H9 (cell line): Measurements from ENCODE around the gene OARD1. TPM values are rescaled to one million over a fixed set of nuclear protein-coding genes. Genes with fewer than 3 reads are reported as not detected.
A peak's percentile ranks its signal among the peaks of the same experiment; 100 is the strongest.

Source experiments
- DNase-seq: peaks from one replicate; pipeline ENCODE4 v3.0.0-alpha.2; 2017
- H2AFZ ChIP-seq: one replicate; pipeline ENCODE4 v1.6.1; 2013; ENCODE audit warnings: mild to moderate bottlenecking, low read length, control low read depth, moderate library complexity
- H2AK5ac ChIP-seq: 2 replicates; pipeline ENCODE4 v1.6.1; 2013; ENCODE audit warnings: low read length, control low read depth, mixed read lengths; ENCODE audit not compliant: insufficient read length
- H2BK120ac ChIP-seq: one replicate; pipeline ENCODE4 v1.6.1; 2013; ENCODE audit warnings: low read depth, mild to moderate bottlenecking, low read length, control low read depth, inconsistent platforms; ENCODE audit not compliant: poor library complexity, severe bottlenecking
- H2BK12ac ChIP-seq: 2 replicates; pipeline ENCODE4 v1.6.1; 2013; ENCODE audit warnings: low read length, control low read depth, mixed read lengths, low read depth; ENCODE audit not compliant: insufficient read length
- H2BK15ac ChIP-seq: 2 replicates; pipeline ENCODE4 v1.6.1; 2013; ENCODE audit warnings: low read depth, low read length, control low read depth
- H2BK20ac ChIP-seq: one replicate; pipeline ENCODE4 v1.6.1; 2013; ENCODE audit warnings: low read depth, mild to moderate bottlenecking, low read length, control low read depth, inconsistent platforms; ENCODE audit not compliant: poor library complexity, severe bottlenecking
- H2BK5ac ChIP-seq: 2 replicates; pipeline ENCODE4 v1.6.1; 2013; ENCODE audit warnings: low read length, control low read depth, mixed read lengths; ENCODE audit not compliant: insufficient read length
- H3K14ac ChIP-seq: 2 replicates; pipeline ENCODE4 v1.6.1; 2013; ENCODE audit warnings: low read length, control low read depth; ENCODE audit not compliant: insufficient read depth
- H3K18ac ChIP-seq: 2 replicates; pipeline ENCODE4 v1.6.1; 2013; ENCODE audit warnings: low read depth, mild to moderate bottlenecking, mixed read lengths, low read length, control low read depth; ENCODE audit not compliant: insufficient read length
- H3K23ac ChIP-seq: 2 replicates; pipeline ENCODE4 v1.6.1; 2013; ENCODE audit warnings: low read length, control low read depth, mixed read lengths, low read depth; ENCODE audit not compliant: insufficient read length
- H3K23me2 ChIP-seq: 2 replicates; pipeline ENCODE4 v1.6.1; 2013; ENCODE audit warnings: low read depth, mild to moderate bottlenecking, mixed read lengths, low read length, control low read depth; ENCODE audit not compliant: insufficient read length, poor library complexity, severe bottlenecking
- H3K27ac ChIP-seq: 2 replicates; pipeline ENCODE4 v1.5.1; 2013; ENCODE audit warnings: low read length, control low read depth, mixed read lengths, low read depth; ENCODE audit not compliant: insufficient read length
- H3K27me3 ChIP-seq: 2 replicates; pipeline ENCODE4 v1.6.1; 2013; ENCODE audit warnings: low read length, control low read depth, inconsistent platforms; ENCODE audit not compliant: insufficient read depth
- H3K4ac ChIP-seq: 2 replicates; pipeline ENCODE4 v1.6.1; 2013; ENCODE audit warnings: low read depth, mild to moderate bottlenecking, control low read depth, inconsistent platforms, low read length, moderate library complexity
- H3K4me1 ChIP-seq: 2 replicates; pipeline ENCODE4 v1.6.1; 2013; ENCODE audit warnings: low read length, control low read depth, inconsistent platforms; ENCODE audit not compliant: insufficient read depth
- H3K4me2 ChIP-seq: 2 replicates; pipeline ENCODE4 v1.6.1; 2013; ENCODE audit warnings: low read length, control low read depth, mixed read lengths; ENCODE audit not compliant: insufficient read length, insufficient read depth
- H3K56ac ChIP-seq: 2 replicates; pipeline ENCODE4 v1.6.1; 2013; ENCODE audit warnings: low read depth, mild to moderate bottlenecking, mixed read lengths, low read length, control low read depth; ENCODE audit not compliant: insufficient read length
- H3K79me1 ChIP-seq: 2 replicates; pipeline ENCODE4 v1.6.1; 2013; ENCODE audit warnings: low read depth, mild to moderate bottlenecking, moderate library complexity, low read length, control low read depth, inconsistent platforms; ENCODE audit not compliant: insufficient read depth, poor library complexity, severe bottlenecking
- H3K79me2 ChIP-seq: 2 replicates; pipeline ENCODE4 v1.6.1; 2013; ENCODE audit warnings: low read length, control low read depth, inconsistent platforms; ENCODE audit not compliant: insufficient read depth
- H3K9ac ChIP-seq: 2 replicates; pipeline ENCODE4 v1.6.1; 2013; ENCODE audit warnings: low read length, control low read depth, mixed read lengths; ENCODE audit not compliant: insufficient read length; ENCODE audit errors: extremely low read depth
- H3K9me3 ChIP-seq: one replicate; pipeline ENCODE4 v1.6.1; 2013; ENCODE audit warnings: low read depth, low read length, inconsistent platforms; ENCODE audit not compliant: control insufficient read depth
- H3T11ph ChIP-seq: one replicate; pipeline ENCODE4 v1.6.1; 2013; ENCODE audit warnings: mild to moderate bottlenecking, low read length, control low read depth, inconsistent platforms
- H4K20me1 ChIP-seq: one replicate; pipeline ENCODE4 v1.6.1; 2013; ENCODE audit not compliant: control insufficient read depth, insufficient read length, insufficient read depth
- H4K5ac ChIP-seq: 2 replicates; pipeline ENCODE4 v1.6.1; 2013; ENCODE audit warnings: low read depth, mild to moderate bottlenecking, mixed read lengths, low read length, control low read depth; ENCODE audit not compliant: insufficient read length
- H4K8ac ChIP-seq: replicated peaks from 2 replicates; pipeline ENCODE4 v1.6.1; 2013; ENCODE audit warnings: low read length, control low read depth, mixed read lengths, low read depth; ENCODE audit not compliant: insufficient read length
- H4K91ac ChIP-seq: 2 replicates; pipeline ENCODE4 v1.6.1; 2013; ENCODE audit warnings: low read depth, mild to moderate bottlenecking, moderate library complexity, mixed read lengths, low read length, control low read depth; ENCODE audit not compliant: insufficient read length
- H3K27ac Mint-ChIP-seq, 3 experiments: 2 replicates in 2 of 3; 3 replicates in 1 of 3; pipeline ENCODE4 v1.8.0; 2020 to 2021; ENCODE audit warnings: mixed read lengths in 3 of 3, mild to moderate bottlenecking in 1 of 3, moderate library complexity in 1 of 3
- H3K27me3 Mint-ChIP-seq: 2 replicates; pipeline ENCODE4 v1.8.0; 2021; ENCODE audit warnings: low read depth, mild to moderate bottlenecking, moderate library complexity, mixed read lengths
- H3K36me3 Mint-ChIP-seq, 3 experiments: 2 replicates in 2 of 3; 3 replicates in 1 of 3; pipeline ENCODE4 v1.8.0; 2020 to 2021; ENCODE audit warnings: low read depth in 3 of 3, mixed read lengths in 3 of 3; ENCODE audit not compliant: insufficient read depth in 1 of 3
- H3K4me1 Mint-ChIP-seq, 2 experiments: 2 replicates each; pipeline ENCODE4 v1.8.0; 2020; ENCODE audit warnings: mixed read lengths in 2 of 2
- H3K4me3 Mint-ChIP-seq, 2 experiments: 2 replicates in 1 of 2; 3 replicates in 1 of 2; pipeline ENCODE4 v1.8.0; 2020 to 2021; ENCODE audit warnings: mild to moderate bottlenecking in 2 of 2, mixed read lengths in 2 of 2, moderate library complexity in 1 of 2
- H3K9me3 Mint-ChIP-seq, 2 experiments: 2 replicates in 1 of 2; 3 replicates in 1 of 2; pipeline ENCODE4 v1.8.0; 2020; ENCODE audit warnings: mild to moderate bottlenecking in 2 of 2, mixed read lengths in 2 of 2, moderate library complexity in 1 of 2
- CTCF ChIP-seq: fragments of 200-600 bp; sonication (generic); conservative IDR thresholded peaks from 3 replicates; pipeline ENCODE4 v1.8.0; 2021; ENCODE audit warnings: antibody characterized with exemption, mild to moderate bottlenecking
- WGBS: extraction: QIAGEN DNeasy Blood & Tissue Kit; methylation state at CpG from one replicate; pipeline ENCODE4 v1.1.7; 2013; ENCODE audit warnings: missing lambda C conversion rate, low lambda C conversion rate, mixed read lengths; ENCODE audit not compliant: insufficient read length; ENCODE audit errors: extremely low coverage; 5-methylcytosine and 5-hydroxymethylcytosine counted together
- total RNA-seq: library from RNA; stranded (reverse); gene quantifications from 2 replicates; pipeline ENCODE4 v1.2.1, GENCODE V29; 2021

OARD1 gene
- total RNA-seq, 1 experiment from 2014 or later, result 36.6 TPM

- Histone ChIP-seq H2BK120ac (no peak overlapping the region), H3K4me2 (no peak overlapping the region), H3K9me3 (no peaks in the 10 kb centered on the region), H3K27ac (no peak overlapping the region), H2BK15ac (no peak overlapping the region), H3K56ac (no peak overlapping the region), H3K79me1 (no peaks in the 10 kb centered on the region), H3K14ac (no peak overlapping the region), H3K23ac (no peak overlapping the region), H4K8ac (no peak overlapping the region), H3K27me3 (no peaks in the 10 kb centered on the region), H2AK5ac (no peak overlapping the region), H3K4me1 (0 out of 2 replicates have a peak, but pooled peaks cover 5% of the 10 kb centered on the region), H4K5ac (no peak overlapping the region), H3K4ac (no peak overlapping the region), H4K91ac (no peak overlapping the region), H3K9ac (no peak overlapping the region), H4K20me1 (no peaks in the 10 kb centered on the region), H2AFZ (no peak overlapping the region), H3T11ph (no peak overlapping the region), H3K18ac (no peak overlapping the region), H2BK12ac (no peak overlapping the region), H3K23me2 (no peaks in the 10 kb centered on the region), H3K79me2 (no peaks in the 10 kb centered on the region), H2BK20ac (peak overlapping the region; percentile 27), H2BK5ac (no peak overlapping the region)
- Mint-ChIP-seq H3K4me3 (no peak overlapping the region), H3K4me1 (peaks cover 9 to 15% of the 10 kb centered on the region in 2 experiments), H3K9me3 (no peaks in the 10 kb centered on the region), H3K36me3 (peaks cover 2 to 24% (median 11%) of the 10 kb centered on the region in 3 experiments; a peak in 5 of 7 replicates), H3K27ac (no peak overlapping the region; a peak in 2 of 7 replicates), H3K27me3 (no peaks in the 10 kb centered on the region)
- DNase-seq, result no peak
- no CpG with 5 or more reads among the region's 13 CpGs for WGBS
- no peak for TF ChIP-seq CTCF
These were observed 10.9 kb downstream of the OARD1 start for GRCh38 chr6:41061196-41061726.
